BJ (cell line): ENCODE measurements around the gene PPP1R7. TPM values are rescaled to one million over a fixed set of nuclear protein-coding genes. Genes with fewer than 3 reads are reported as not detected.
"Not testable (repeated sequence)": the region's sequence is repeated elsewhere in the genome, so short reads cannot be mapped to it uniquely, and the experiment has no call there.

Source experiments
- CTCF ChIA-PET: fragments of 350-600 bp; formaldehyde crosslinking; extraction: SDS; loops from one replicate; lab custom pipeline; 2021; ENCODE audit warnings: antibody characterized with exemption, inconsistent platforms; lab: Yijun Ruan, JAX
- POLR2A ChIA-PET: fragments of 300-600 bp; sonication (Branson Sonifier 250); formaldehyde crosslinking; extraction: SDS; loops from one replicate; lab custom pipeline; 2021; ENCODE audit warnings: antibody characterized with exemption; lab: Charles Lee
- DNase-seq: peaks from one replicate; pipeline ENCODE4 v3.0.0-alpha.2; 2011; ENCODE audit warnings: low read depth
- H3K27me3 ChIP-seq: 2 replicates; pipeline ENCODE4 v1.6.0; 2011; ENCODE audit warnings: low read length; ENCODE audit not compliant: control insufficient read depth, insufficient read depth
- H3K36me3 ChIP-seq: 2 replicates; pipeline ENCODE4 v1.5.1; 2011; ENCODE audit warnings: low read length; ENCODE audit not compliant: control insufficient read depth, insufficient read depth
- H3K4me3 ChIP-seq: 2 replicates; pipeline ENCODE4 v1.5.1; 2011; ENCODE audit warnings: low read depth, mild to moderate bottlenecking, control low read depth, low read length
- CTCF ChIP-seq: IDR thresholded peaks from 2 replicates; pipeline ENCODE4 v1.5.1; 2011; ENCODE audit warnings: low read depth, mild to moderate bottlenecking, control low read depth, inconsistent platforms, low read length, moderate library complexity; ENCODE audit not compliant: insufficient read depth
- polyA plus RNA-seq: library from polyadenylated mRNA; depleted of rRNA; stranded (reverse); fragments of >200 nt; gene quantifications from 2 replicates; pipeline ENCODE4 v1.2.3, GENCODE V29; 2011

PPP1R7 gene
- polyA plus RNA-seq, 1 experiment = 45.8 TPM

GRCh38 chr2:241191081-241191480, 40.8 kb downstream of the PPP1R7 start:
- Histone ChIP-seq H3K4me3 (no peak overlapping the region), H3K36me3 (no peaks in the 10 kb centered on the region), H3K27me3 (no peaks in the 10 kb centered on the region)
- ChIA-PET CTCF (no interaction called here), POLR2A (no interaction called here)
- DNase-seq = no peak
- no peak for TF ChIP-seq CTCF

- no peak for TF ChIP-seq CTCF
- no peak for DNase-seq
- peaks cover 2% of the 10 kb centered on the region; the same call in 1 of the 2 replicates for H3K27me3 ChIP-seq
- no peaks in the 10 kb centered on the region for H3K36me3 ChIP-seq
- H3K4me3 ChIP-seq = no peak overlapping the region
- ChIA-PET POLR2A (no interaction called here), CTCF (no interaction called here)
Measured at GRCh38 chr2:241193271-241193670, 43.0 kb downstream of the PPP1R7 start.

- no peaks in the 10 kb centered on the region for H3K36me3 ChIP-seq
- H3K4me3 ChIP-seq = no peak overlapping the region
- TF ChIP-seq CTCF = no peak
- peaks cover 2% of the 10 kb centered on the region; the same call in 1 of the 2 replicates for H3K27me3 ChIP-seq
- ChIA-PET CTCF (no interaction called here), POLR2A (no interaction called here)
- no peak for DNase-seq
Measured at GRCh38 chr2:241194811-241195210, 44.5 kb downstream of the PPP1R7 start.

- TF ChIP-seq CTCF = no peak
- ChIA-PET POLR2A (no interaction called here), CTCF (interaction anchor here (0.9 kb wide), 1 partner anchor 119 kb away, joined by 3 read pairs; no protein-coding TSS in a partner anchor)
- DNase-seq = no peak
- Histone ChIP-seq H3K27me3 (peaks cover 2% of the 10 kb centered on the region; the same call in 1 of the 2 replicates), H3K36me3 (no peaks in the 10 kb centered on the region), H3K4me3 (no peak overlapping the region)
Measured at GRCh38 chr2:241195506-241196130, 45.4 kb downstream of the PPP1R7 start.

- DNase-seq, H3K27me3 ChIP-seq, CTCF ChIA-PET, H3K4me3 ChIP-seq, POLR2A ChIA-PET, H3K36me3 ChIP-seq: not testable (repeated sequence)
Measured at GRCh38 chr2:241197246-241197645, 47.0 kb downstream of the PPP1R7 start.

- H3K4me3 ChIP-seq = no peak overlapping the region
- no peak for DNase-seq
- peaks cover 2% of the 10 kb centered on the region; the same call in 1 of the 2 replicates for H3K27me3 ChIP-seq
- POLR2A ChIA-PET = no interaction called here
- H3K36me3 ChIP-seq = no peaks in the 10 kb centered on the region
- CTCF ChIA-PET = interaction anchor here (1.4 kb wide), 1 partner anchor 347 kb away, joined by 3 read pairs; no protein-coding TSS in a partner anchor
- TF ChIP-seq CTCF = no peak
Measured at GRCh38 chr2:241197947-241198346, 47.7 kb downstream of the PPP1R7 start.
